IPS-18c (cell line): ENCODE measurements around the gene REXO1.
A peak's percentile ranks its signal among the peaks of the same experiment; 100 is the strongest.

Experiments used
- H3K4me3 ChIP-seq: 2 replicates; pipeline ENCODE4 v1.7.0; 2013; ENCODE audit warnings: low read depth, mild to moderate bottlenecking, low read length, moderate library complexity; ENCODE audit not compliant: insufficient read depth
- H3K9me3 ChIP-seq: one replicate; pipeline ENCODE4 v1.6.1; 2013; ENCODE audit warnings: mild to moderate bottlenecking, low read length, moderate library complexity; ENCODE audit not compliant: control insufficient read depth, insufficient read depth

The REXO1 gene

GRCh38 chr19:1854542-1855039 is 6.3 kb upstream of the REXO1 start:
- Histone ChIP-seq H3K4me3 (no peak overlapping the region), H3K9me3 (no peaks in the 10 kb centered on the region)

DNA sequence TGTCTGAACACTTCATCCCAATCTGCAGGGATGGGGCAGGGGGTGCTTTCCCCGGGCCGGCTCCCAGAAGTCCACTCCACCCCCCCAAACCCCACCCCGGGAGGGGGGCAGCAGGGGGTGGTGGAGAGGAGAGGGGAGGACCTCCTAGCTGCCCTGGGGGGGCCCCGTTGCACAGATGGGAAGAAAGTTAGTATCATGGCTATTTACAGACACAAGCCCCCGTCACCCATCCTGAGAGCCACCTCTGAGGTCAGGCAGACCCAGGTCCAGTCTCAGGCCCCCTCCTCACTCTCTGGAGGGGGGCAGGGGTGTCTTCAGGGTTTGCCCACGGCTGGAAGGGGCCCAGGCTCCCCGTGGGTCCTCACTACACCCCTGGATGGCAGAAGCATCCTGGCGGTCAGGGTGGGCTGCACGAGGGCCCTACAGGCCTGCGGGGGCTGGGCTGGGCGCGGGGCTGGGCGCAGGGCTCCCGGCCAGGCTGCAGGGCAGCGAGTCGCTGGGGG is 5.8 kb upstream of the REXO1 start:
- Histone ChIP-seq H3K4me3 (no peak overlapping the region), H3K9me3 (no peaks in the 10 kb centered on the region)

- no peak overlapping the region for H3K4me3 ChIP-seq
Measured at GRCh38 chr19:1853295-1854038, 5.2 kb upstream of the REXO1 start.

DNA sequence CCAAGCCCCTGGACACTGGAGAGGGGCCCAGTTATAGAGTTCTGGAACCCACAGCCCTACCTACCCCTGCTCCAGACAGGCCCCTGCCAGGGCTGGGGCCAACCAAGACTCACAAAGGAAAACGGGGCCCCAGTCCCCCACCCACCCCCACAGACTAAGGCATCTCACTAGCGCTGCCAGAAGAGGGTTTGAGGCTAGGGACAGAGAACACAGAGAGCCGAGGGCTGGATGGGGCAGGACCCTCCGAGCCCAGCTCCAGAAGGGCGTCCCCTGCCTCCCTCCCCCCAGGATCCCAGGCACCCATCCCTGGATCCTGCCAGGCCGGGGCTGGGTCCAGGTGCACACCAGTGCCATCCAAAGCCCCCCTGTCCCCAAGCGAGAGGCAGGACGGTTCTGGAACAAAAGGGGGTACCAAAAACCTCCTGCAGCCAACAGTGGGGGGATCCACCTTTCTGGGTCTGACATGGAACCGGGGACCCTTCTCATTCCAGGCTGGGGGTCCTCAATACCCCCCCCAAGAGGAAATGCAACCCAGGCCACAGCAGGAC is 4.4 kb upstream of the REXO1 start:
- Histone ChIP-seq H3K9me3 (no peaks in the 10 kb centered on the region), H3K4me3 (no peak overlapping the region)

More at GRCh38 chr19:1853295-1854038, 5.2 kb upstream of the REXO1 start:
- H3K9me3 ChIP-seq: no peaks in the 10 kb centered on the region

- H3K9me3 ChIP-seq: no peaks in the 10 kb centered on the region
- no peak overlapping the region for H3K4me3 ChIP-seq
Measured at GRCh38 chr19:1851654-1852580, 3.6 kb upstream of the REXO1 start.

DNA sequence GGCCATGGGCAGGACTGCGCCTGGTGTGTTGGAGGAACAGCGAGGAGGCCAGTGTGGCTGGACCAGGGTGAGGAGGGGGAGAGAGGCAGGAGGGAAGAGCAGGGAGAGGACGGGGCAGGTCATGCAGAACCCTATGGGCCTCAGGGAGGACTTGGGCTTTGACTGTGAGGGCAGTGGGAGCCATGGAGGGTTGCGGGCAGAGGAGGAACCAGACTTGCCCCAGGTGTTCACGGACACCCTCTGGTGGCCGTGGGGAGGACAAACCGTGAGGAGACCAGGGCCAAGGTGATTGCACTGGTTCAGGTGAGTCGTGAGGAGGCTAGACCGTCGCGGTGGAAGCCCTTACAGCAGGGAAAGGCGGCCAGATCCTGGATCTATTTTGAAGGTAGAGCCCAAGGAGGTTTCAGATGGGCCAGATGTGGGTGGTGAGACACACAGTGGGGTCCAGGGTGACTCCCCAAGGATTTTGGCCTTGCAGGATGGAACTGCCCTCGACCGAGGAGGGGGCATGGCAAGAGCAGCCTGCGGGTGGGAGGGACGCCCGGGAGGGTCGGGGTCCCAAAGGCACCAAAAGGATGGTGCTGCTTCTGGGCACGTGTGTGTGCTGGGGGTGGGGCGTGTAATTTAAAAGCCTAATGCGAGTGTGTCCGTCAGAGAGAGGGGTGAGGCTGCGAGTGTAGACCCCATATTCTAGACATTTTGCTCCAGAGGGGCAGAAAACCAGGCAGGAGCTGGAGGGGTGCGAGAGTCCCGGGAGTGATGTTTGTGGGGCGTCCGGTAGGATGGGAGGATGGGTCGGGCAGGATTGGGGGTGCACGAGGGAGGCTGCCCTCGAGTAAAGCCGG is 2.7 kb upstream of the REXO1 start:
- H3K4me3 ChIP-seq: no peak overlapping the region

GRCh38 chr19:1849886-1850398 is 1.7 kb upstream of the REXO1 start:
- H3K9me3 ChIP-seq: no peaks in the 10 kb centered on the region
- H3K4me3 ChIP-seq: no peak overlapping the region

More for the DNA sequence above, 2.7 kb upstream of the REXO1 start:
- H3K9me3 ChIP-seq: no peaks in the 10 kb centered on the region

GRCh38 chr19:1849132-1849474 is 820 bp upstream of the REXO1 start:
- Histone ChIP-seq H3K9me3 (no peaks in the 10 kb centered on the region), H3K4me3 (no peak overlapping the region)

GRCh38 chr19:1847684-1848398 is 442 bp downstream of the REXO1 start:
- H3K4me3 ChIP-seq: peak overlapping the region; percentile 93
- H3K9me3 ChIP-seq: no peaks in the 10 kb centered on the region

DNA sequence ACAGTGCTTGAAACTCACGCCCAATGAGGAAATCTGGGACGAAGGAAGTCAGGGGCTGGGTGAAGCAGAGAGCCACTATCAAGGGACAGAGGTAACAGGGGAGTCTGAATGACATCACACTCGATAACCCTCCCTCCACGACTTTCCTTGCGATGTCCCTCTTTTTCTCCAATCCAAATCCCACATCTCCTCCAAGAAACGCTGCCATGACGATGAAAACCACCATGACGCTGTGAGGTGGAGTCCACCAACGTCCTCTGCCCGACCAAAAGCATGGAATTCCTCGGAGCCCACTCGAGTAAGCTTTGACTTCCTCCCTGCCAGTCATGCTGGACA is 967 bp downstream of the REXO1 start:
- peak overlapping the region; percentile 93 for H3K4me3 ChIP-seq
- no peaks in the 10 kb centered on the region for H3K9me3 ChIP-seq

- Histone ChIP-seq H3K4me3 (peak overlapping the region; percentile 93), H3K9me3 (no peaks in the 10 kb centered on the region)
Measured at GRCh38 chr19:1846517-1847204, 1.6 kb downstream of the REXO1 start.

DNA sequence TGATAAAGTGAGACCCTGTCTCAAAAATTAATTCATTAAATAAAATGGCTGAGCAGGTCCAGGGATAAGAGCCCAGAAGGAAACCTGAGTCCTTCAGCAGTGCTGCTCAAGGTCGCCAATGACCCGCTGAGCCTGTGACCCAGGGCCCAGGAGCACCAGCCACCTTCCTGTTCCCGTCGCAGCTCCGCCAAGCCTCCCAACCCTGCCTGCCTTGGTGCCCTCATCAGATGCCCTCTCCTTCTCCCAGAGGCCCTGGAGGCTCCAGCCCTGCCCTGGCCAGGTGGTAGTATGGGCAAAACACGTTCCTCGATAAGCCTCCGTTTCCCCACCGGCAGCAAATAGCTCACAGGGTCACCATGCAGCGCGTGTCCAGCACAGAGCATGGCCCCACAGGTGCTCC is 2.6 kb downstream of the REXO1 start:
- no peak overlapping the region; the same call in 1 of the 2 replicates for H3K4me3 ChIP-seq

DNA sequence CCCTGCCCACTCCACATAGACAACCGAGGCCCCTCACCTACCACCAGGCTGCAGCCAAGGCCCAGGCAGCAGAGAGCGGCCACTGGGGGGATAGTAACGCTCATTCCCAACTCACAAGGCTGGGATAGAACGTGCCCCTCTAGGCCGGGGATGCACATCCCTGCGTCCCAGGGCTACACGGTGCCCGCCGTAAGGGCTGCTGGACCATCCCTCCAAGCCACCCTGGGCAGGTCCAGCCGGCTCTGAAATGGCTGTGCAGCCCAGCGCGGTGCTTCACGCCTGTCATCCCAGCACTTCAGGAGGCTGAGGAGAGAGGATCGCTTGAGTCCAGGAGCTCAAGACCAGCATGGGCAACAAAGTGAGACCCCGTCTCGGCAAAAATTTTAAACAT is 3.2 kb downstream of the REXO1 start:
- no peak overlapping the region for H3K4me3 ChIP-seq
- H3K9me3 ChIP-seq: no peaks in the 10 kb centered on the region

More for the DNA sequence above, 2.6 kb downstream of the REXO1 start:
- no peaks in the 10 kb centered on the region for H3K9me3 ChIP-seq

DNA sequence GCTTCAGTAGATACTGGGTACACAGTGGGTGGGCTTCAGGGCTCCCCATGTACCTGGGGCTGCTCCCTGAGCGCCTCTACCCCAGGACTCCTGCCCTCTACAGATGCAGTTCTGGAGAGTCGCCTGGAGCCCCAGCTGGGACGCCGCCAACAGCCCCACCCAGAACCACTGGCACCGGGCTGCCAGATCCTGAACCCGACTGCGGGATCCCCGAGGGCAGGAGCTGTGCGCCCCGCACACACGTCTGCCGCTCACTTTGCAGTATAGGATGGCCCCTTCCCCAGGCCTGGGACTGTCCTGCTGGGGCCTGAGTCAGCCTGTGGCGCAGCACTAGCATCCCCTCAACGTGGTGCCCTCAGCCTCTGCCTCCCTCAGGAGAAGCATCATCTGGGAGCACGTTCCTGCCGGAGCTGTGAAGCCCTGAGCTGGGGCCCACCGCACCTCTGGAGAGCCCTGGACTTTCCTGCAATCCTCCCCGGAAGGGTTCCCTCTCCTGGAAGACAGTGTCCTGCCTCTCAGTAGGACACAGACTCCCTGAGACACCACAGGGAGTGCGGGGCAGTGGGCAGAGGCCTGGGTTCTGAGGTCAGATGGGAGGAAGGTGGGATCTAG is 3.7 kb downstream of the REXO1 start:
- H3K4me3 ChIP-seq: no peak overlapping the region
- no peaks in the 10 kb centered on the region for H3K9me3 ChIP-seq

GRCh38 chr19:1843646-1844394 is 4.5 kb downstream of the REXO1 start:
- Histone ChIP-seq H3K4me3 (no peak overlapping the region), H3K9me3 (no peaks in the 10 kb centered on the region)
